HG03196 (cell line): ENCODE measurements around the gene UBN2.

Experiments used
- ATAC-seq: cut with Tn5 transposase; IDR thresholded peaks from one replicate; pipeline ENCODE4 v1.9.1; 2021; ENCODE audit not compliant: unreplicated experiment

Gene UBN2

DNA sequence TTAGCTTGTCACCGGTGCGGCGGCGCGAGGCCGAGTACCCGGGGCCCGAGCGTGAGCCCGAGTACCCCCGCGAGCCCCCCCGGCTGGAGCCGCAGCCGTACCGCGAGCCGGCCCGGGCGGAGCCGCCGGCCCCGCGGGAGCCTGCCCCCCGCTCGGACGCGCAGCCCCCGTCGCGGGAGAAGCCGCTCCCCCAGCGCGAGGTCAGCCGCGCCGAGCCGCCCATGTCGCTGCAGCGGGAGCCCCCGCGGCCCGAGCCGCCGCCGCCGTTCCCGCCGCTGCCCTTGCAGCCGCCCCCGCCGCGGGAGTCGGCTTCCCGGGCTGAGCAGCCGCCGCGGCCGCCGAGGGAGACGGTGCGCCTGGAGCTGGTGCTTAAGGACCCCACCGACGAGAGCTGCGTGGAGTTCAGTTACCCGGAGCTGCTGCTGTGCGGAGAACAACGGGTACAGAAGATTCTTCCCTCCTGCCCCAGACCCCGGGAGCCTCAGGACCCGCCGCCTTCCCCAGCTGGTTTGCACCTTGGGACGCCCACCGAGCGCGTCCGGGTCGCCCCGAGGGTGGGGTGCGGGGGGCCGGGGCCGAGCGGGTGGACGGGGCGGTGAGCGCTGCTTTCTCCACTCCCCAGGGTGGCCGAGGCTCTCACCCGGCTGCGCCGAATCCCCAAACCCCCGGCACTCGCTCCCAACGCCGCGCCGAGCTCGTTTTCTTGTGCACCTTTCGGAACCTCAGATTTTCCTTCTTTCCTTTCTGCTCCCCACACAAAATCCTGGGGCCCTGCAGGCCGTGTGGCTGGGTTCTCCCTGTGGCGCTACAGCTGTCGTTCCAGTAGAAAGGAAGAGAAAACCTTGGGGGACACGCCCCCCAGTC lies 708 bp downstream of the UBN2 start:
- peak; percentile 33 for ATAC-seq

DNA sequence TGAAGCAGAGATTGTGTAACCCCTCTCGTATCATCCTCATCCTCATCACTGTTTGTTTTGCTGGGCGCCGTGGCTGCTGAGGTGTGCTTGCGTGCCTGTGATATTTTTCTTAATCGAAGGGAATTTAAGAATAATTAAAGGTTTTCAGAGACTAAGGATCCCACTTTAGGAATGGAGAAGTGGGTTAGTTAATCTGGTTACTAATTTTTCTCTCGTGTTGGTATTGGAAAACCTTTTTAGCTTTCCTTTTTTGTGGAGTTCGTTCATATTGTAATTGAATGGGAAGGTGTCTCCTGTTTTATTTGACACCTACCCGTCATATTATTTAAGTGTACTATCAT lies 1.3 kb downstream of the UBN2 start:
- no peak for ATAC-seq

DNA sequence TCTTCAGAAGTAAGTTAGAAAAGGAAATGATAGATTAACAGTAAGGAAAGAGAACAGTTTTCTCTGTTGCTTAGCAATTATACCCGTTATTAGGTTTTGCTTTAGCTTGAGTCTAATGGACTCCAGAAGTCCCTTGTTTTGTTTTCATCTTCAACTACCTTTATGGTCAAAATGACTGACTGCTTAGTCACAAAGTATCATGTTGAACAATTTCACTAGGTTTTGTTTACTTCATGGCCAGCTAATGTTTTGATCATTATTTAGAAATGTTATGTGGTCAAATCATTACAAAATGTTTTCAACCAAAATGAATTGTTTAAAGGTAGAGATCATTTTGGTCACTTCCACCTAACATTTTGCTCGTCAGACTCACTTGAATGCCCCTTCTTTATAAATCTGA lies 1.9 kb downstream of the UBN2 start:
- ATAC-seq: no peak

DNA sequence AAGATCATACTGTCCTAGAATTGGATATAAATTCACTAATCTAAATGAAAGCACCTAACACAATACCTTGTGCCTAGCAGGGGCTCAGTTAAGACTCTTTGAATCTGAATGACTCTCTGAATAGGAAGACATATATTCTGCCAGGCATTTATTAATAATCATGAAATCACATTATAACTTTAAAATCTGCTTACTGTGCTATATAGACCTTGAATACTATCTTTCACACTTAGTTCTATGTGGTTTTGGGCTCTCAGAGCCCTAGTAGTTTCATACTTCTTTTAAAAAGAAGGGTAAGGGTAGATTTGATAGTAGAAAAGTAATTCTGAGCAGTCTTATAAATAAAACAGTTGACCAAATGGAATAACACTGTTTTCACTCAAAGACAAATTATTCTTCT lies 10.2 kb downstream of the UBN2 start:
- ATAC-seq: no peak

DNA sequence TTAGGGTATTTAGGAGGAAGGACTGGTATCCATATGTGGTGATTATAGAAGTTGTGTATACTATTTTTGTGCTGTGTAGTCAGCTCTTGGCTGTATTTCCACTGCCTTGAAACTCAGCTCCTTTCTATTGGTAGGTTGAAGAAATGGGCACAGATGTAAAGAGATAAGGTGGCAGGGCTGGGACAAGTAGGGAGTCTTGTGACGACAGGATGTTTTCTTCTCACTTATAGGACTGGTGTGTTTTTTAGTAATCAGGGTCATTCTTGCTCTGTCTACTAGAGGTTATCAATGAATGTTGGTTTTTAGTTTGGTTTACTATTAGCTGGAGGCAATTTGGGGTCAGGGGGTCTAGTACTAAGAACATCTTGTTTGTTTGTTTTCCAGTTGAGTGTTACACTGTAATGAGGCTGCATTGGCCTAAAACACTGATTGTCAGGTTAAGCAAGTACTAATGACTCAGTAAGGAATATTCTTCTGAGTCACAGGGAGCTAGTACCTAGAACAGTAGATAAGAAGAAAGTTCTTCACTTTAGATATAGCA lies 11.8 kb downstream of the UBN2 start:
- no peak for ATAC-seq

DNA sequence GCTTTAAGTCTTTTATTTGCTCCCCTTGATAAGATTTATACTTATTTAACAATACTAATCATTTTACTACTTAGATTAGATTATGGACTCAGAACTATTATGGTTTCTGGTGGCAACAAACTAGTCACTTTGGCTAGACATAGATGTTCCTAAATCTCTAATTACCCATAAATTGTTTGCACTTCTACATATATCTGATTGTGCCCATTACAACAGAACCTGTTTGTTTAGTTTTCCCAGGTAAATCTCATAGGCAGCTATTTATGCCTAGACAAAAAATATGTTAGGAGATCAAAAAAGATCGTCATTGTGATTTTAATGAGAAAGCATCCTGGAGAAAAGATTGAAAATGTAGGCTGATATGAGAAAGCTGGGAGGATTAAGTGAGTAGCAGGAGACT lies 14.4 kb downstream of the UBN2 start:
- ATAC-seq: no peak

DNA sequence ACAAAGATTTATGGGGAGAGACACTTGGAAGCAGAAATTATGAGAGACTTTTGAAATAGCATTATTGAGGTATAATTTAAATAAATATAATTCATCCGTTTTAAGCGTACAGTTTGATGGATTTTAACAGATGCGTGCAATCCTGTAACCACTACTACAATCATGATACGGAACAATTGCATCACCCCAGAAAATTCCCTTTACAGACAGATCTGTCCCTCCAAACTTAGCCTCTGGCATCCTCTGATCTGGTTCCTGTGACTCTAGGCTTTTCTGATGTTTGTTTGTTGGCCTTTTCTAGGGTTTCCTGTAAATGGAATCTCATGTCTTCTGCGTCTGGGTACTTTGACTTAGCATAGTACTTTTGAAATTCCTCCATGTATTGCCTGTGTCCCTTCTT lies 15.5 kb downstream of the UBN2 start:
- no peak for ATAC-seq

DNA sequence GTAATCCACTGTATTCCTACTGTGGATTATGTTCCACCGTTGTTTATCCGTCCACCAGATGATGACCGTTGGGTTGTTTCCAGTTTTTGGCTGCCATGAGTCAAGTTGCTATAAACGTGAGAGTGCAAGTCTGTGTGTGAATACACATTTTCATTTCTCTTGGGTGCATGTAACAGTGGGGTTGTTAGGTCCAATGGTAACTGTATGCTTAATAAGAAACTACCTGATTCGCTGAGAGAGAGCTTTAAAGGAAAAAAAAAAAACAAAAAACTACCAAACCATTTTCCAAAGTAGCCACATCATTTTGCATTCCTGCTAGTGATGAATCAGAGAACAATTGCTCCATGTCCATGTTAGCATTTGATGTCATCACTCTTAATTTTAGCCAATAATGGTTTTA lies 15.9 kb downstream of the UBN2 start:
- ATAC-seq: no peak

- no peak for ATAC-seq
These were observed 18.3 kb downstream of the UBN2 start for GRCh38 chr7:139249179-139249810.

- no peak for ATAC-seq
These were observed 21.4 kb downstream of the UBN2 start for GRCh38 chr7:139252451-139252850.

DNA sequence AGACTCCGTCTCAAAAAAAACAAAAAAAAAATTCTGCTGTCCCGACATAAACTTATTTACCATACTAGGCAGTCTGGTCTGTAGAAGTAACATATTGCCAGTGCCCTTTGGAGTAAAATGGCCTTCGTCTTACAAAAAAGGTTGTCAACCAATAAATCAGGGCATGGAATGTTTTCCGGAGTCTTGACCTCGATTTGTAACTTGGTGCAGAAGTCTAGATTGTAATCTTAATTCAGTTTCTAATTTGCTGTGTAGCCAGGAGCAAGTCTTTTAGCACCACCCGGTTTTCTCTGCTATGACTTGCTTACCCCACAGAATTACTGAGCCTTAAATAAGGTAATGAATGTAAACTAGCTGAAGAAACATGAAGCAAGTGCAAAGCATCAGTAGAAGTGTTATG lies 23.2 kb downstream of the UBN2 start:
- no peak for ATAC-seq

DNA sequence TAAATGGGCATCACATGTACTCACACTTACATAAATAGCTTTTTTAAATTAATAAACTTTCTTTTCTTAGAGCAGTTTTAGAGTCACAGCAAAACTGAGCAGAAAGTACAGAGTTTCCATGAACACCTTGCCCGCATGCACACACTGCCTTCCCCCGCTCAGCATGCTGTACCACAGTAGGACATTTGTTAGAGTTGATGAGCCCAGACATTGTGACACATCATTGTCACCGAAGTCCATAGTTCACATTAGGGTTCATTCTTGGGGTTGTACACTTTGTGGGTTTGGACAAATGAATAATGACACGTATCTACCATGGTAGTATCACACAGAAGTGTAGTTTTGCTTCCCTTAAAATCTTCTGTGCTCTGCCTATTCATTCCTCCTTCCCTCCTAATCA lies 23.7 kb downstream of the UBN2 start:
- ATAC-seq: no peak

DNA sequence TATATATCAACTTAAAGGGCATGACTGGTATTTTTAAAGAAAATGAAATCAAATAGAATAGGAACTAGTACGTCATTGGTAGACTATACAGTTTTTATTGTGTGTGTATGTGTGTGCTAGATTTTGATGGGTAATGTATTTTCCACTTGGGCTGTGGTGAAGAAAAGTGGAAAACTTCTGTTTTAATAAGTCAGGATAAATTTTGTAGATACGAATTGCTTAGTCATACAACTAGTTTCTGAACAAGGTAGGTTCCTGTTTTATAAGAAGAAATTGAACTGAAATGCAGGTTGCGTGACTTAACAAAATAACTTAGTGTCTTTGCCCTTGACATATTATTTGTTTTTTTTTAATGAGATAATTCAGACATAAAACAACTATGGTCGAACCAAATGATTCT lies 24.3 kb downstream of the UBN2 start:
- no peak for ATAC-seq

DNA sequence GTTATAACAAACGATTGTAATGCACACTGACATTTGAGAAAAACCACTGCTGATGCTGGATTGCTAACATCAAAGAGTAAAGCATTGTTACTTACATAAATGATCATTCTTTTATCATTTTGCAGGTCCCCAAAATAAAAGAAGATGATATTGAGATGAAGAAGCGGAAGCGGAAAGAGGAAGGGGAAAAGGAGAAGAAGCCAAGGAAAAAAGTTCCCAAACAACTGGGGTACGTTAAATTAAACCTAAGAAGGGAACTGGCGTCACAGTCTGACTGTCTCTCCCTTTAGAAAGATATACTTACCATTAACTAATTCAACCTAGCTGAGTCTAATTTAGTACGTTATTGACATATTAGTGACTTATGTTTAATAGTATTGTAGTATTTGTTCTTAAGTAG lies 28.1 kb downstream of the UBN2 start:
- ATAC-seq: no peak

GRCh38 chr7:139264220-139264619 lies 33.2 kb downstream of the UBN2 start:
- no peak for ATAC-seq

DNA sequence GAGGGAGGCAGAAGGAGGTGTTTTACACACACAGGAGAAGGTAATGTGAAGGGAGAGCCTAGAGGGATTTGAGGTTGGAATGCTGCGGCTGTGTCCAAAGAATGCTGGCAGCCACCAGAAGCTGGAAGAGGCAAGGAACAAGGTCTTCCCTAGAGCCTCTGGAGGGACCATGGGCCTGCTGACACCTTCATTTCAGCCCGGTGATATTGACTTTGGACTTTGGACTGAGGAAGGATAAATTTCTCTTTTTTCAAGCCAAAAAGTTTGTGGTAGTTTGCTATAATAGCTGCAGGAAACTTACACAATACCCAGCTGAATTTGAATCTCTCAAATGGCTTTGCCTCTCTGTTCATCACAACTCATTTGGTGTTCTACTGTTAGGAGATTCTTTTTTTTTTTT lies 34.6 kb downstream of the UBN2 start:
- ATAC-seq: no peak

- ATAC-seq: no peak
These were observed 40.9 kb downstream of the UBN2 start for GRCh38 chr7:139271718-139272628.

- ATAC-seq: no peak
These were observed 53.3 kb downstream of the UBN2 start for GRCh38 chr7:139284252-139284896.

DNA sequence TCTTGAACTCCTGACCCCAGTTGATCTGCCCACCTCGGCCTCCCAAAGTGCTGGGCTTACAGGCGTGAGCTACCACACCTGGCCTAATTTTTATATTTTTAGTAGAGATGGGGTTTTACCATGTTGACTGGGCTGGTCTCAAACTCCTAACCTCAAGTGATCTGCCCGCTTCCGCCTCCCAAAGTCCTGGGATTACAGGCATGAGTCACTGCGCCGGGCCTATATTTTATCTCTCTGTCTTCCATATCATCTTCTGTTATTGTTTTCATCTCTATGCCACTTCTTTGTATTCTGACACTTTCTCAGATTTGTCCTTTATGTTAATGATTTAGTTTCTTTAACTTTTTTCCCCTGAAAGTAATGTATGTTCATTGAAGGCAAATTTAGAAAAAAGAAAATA lies 55.1 kb downstream of the UBN2 start:
- ATAC-seq: no peak

DNA sequence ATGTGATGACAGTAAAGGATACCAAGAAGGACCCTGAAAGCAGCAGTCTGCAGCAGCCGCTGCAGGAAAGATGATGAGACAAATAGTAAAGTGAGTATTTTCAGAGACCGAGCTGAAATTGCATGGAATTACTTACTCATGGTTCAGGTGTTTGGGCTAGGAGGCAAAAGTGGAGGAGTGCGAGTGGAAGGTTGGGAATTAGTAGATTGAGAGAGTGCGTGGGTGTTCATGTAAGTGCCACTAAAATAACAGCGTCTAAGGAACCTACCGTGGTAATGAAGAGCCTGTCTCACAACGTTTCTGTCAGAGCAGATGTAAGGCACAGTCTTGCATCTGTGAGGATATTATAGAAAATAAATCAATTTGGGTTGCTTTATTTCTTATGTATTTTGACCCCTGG lies 61.8 kb downstream of the UBN2 start:
- no peak for ATAC-seq

GRCh38 chr7:139293534-139293933 lies 62.5 kb downstream of the UBN2 start:
- no peak for ATAC-seq
